ENCODE data around the gene LRRTM3.

The LRRTM3 gene

GRCh38 chr10:66996996-66997395, 71.2 kb downstream of the LRRTM3 start:
- no peak for TF ChIP-seq YY1 (IDR thresholded peaks at IDR 0.05; ENCODE audit: insufficient read depth, insufficient read length)
- no peak for TF ChIP-seq SUZ12 (IDR thresholded peaks at IDR 0.05; ENCODE audit: extremely low read depth, insufficient read depth, insufficient read length)
- TF ChIP-seq ZNF274 (IDR thresholded peaks at IDR 0.05; ENCODE audit: low read depth, low read length) = no peak
- H3K9me3 ChIP-seq (ENCODE audit: insufficient read depth, low read length) = no peaks in the 10 kb centered on the region
- no peak for DNase-seq (ENCODE audit: low read depth, low spot score)
- no peak overlapping the region for H3K4me3 ChIP-seq (ENCODE audit: insufficient read length, low read depth)
- no peaks in the 10 kb centered on the region for H3K27me3 ChIP-seq (ENCODE audit: insufficient read depth, insufficient read length)
- no peaks in the 10 kb centered on the region for H3K4me1 ChIP-seq (ENCODE audit: insufficient read depth, insufficient read length)
- H3K9ac ChIP-seq (ENCODE audit: insufficient read length, low read depth) = no peak overlapping the region
- H3K36me3 ChIP-seq (ENCODE audit: insufficient read depth, insufficient read length, low read length) = no peaks in the 10 kb centered on the region

GRCh38 chr10:66999762-67000545, 74.1 kb downstream of the LRRTM3 start:
- TF ChIP-seq SUZ12 (IDR thresholded peaks at IDR 0.05; ENCODE audit: extremely low read depth, insufficient read depth, insufficient read length) (no peak), YY1 (IDR thresholded peaks at IDR 0.05; ENCODE audit: insufficient read depth, insufficient read length) (no peak), ZNF274 (IDR thresholded peaks at IDR 0.05; ENCODE audit: low read depth, low read length) (no peak)
- Histone ChIP-seq H3K4me3 (ENCODE audit: insufficient read length, low read depth) (no peak overlapping the region), H3K27me3 (ENCODE audit: insufficient read depth, insufficient read length) (no peaks in the 10 kb centered on the region), H3K9me3 (ENCODE audit: insufficient read depth, low read length) (no peaks in the 10 kb centered on the region), H3K9ac (ENCODE audit: insufficient read length, low read depth) (no peak overlapping the region), H3K36me3 (ENCODE audit: insufficient read depth, insufficient read length, low read length) (no peaks in the 10 kb centered on the region), H3K4me1 (ENCODE audit: insufficient read depth, insufficient read length) (no peaks in the 10 kb centered on the region)
- DNase-seq (ENCODE audit: low read depth, low spot score) = no peak

DNA sequence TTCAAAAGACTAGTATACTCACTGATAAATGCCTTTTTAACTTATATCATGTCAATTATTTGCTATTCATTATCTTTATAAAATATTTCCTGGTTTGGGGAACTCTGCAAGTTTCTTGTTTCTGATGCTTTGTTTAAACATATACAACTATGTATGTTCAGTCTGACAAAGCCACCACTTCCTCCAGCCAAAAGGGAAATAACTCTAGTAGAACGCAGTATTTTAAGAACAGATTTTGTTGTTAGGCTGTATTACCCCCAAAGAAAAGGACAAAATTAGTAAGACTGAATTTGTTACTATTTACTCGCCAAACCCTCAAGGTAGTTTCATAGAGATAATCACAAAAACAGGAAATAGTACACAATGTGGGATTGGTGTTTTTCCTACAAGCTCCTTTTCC, 78.9 kb downstream of the LRRTM3 start:
- Histone ChIP-seq H3K4me1 (ENCODE audit: insufficient read depth, insufficient read length) (no peaks in the 10 kb centered on the region), H3K4me3 (ENCODE audit: insufficient read length, low read depth) (no peak overlapping the region), H3K36me3 (ENCODE audit: insufficient read depth, insufficient read length, low read length) (no peaks in the 10 kb centered on the region), H3K27me3 (ENCODE audit: insufficient read depth, insufficient read length) (no peaks in the 10 kb centered on the region), H3K9me3 (ENCODE audit: insufficient read depth, low read length) (no peaks in the 10 kb centered on the region), H3K9ac (ENCODE audit: insufficient read length, low read depth) (no peak overlapping the region)
- no peak for DNase-seq (ENCODE audit: low read depth, low spot score)
- TF ChIP-seq YY1 (IDR thresholded peaks at IDR 0.05; ENCODE audit: insufficient read depth, insufficient read length) = no peak

DNA sequence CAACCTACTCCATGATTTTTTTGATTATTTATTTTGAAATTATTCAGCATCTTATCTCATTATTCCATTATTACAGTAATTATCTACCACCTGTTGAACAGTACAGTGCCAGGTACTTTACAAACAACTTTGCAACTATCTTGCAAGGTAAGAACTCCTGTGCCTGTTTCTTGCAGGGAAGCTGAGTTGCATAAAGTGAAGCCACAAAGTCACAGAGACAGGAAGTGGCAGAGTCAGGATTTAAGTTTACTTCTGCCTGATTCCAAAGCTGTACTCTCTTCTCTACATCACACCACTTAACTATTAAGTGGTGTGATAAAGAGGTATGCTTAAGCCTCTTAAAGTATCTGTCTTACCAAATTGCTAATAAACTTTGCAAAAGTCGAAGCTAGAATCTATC, 80.1 kb downstream of the LRRTM3 start:
- no peaks in the 10 kb centered on the region for H3K4me1 ChIP-seq (ENCODE audit: insufficient read depth, insufficient read length)
- no peak overlapping the region for H3K4me3 ChIP-seq (ENCODE audit: insufficient read length, low read depth)
- no peaks in the 10 kb centered on the region for H3K27me3 ChIP-seq (ENCODE audit: insufficient read depth, insufficient read length)
- DNase-seq (ENCODE audit: low read depth, low spot score) = no peak
- TF ChIP-seq ZNF274 (IDR thresholded peaks at IDR 0.05; ENCODE audit: low read depth, low read length) = no peak
- TF ChIP-seq SUZ12 (IDR thresholded peaks at IDR 0.05; ENCODE audit: extremely low read depth, insufficient read depth, insufficient read length) = no peak
- no peak for TF ChIP-seq YY1 (IDR thresholded peaks at IDR 0.05; ENCODE audit: insufficient read depth, insufficient read length)
- no peaks in the 10 kb centered on the region for H3K9me3 ChIP-seq (ENCODE audit: insufficient read depth, low read length)
- H3K9ac ChIP-seq (ENCODE audit: insufficient read length, low read depth) = no peak overlapping the region
- H3K36me3 ChIP-seq (ENCODE audit: insufficient read depth, insufficient read length, low read length) = no peaks in the 10 kb centered on the region

- TF ChIP-seq ZNF274 (IDR thresholded peaks at IDR 0.05; ENCODE audit: low read depth, low read length) = no peak
- no peak for TF ChIP-seq YY1 (IDR thresholded peaks at IDR 0.05; ENCODE audit: insufficient read depth, insufficient read length)
- TF ChIP-seq SUZ12 (IDR thresholded peaks at IDR 0.05; ENCODE audit: extremely low read depth, insufficient read depth, insufficient read length) = no peak
- no peaks in the 10 kb centered on the region for H3K9me3 ChIP-seq (ENCODE audit: insufficient read depth, low read length)
- H3K4me1 ChIP-seq (ENCODE audit: insufficient read depth, insufficient read length) = no peaks in the 10 kb centered on the region
- no peak for DNase-seq (ENCODE audit: low read depth, low spot score)
- H3K36me3 ChIP-seq (ENCODE audit: insufficient read depth, insufficient read length, low read length) = no peaks in the 10 kb centered on the region
- no peak overlapping the region for H3K9ac ChIP-seq (ENCODE audit: insufficient read length, low read depth)
- no peaks in the 10 kb centered on the region for H3K27me3 ChIP-seq (ENCODE audit: insufficient read depth, insufficient read length)
- H3K4me3 ChIP-seq (ENCODE audit: insufficient read length, low read depth) = no peak overlapping the region
These were observed 85.6 kb downstream of the LRRTM3 start for GRCh38 chr10:67011480-67011879.

GRCh38 chr10:67011981-67012380, 86.1 kb downstream of the LRRTM3 start:
- no peak overlapping the region for H3K9ac ChIP-seq (ENCODE audit: insufficient read length, low read depth)
- no peak for TF ChIP-seq YY1 (IDR thresholded peaks at IDR 0.05; ENCODE audit: insufficient read depth, insufficient read length)
- no peak for TF ChIP-seq SUZ12 (IDR thresholded peaks at IDR 0.05; ENCODE audit: extremely low read depth, insufficient read depth, insufficient read length)
- no peak for TF ChIP-seq ZNF274 (IDR thresholded peaks at IDR 0.05; ENCODE audit: low read depth, low read length)
- no peaks in the 10 kb centered on the region for H3K4me1 ChIP-seq (ENCODE audit: insufficient read depth, insufficient read length)
- no peak for DNase-seq (ENCODE audit: low read depth, low spot score)
- no peaks in the 10 kb centered on the region for H3K27me3 ChIP-seq (ENCODE audit: insufficient read depth, insufficient read length)
- no peak overlapping the region for H3K4me3 ChIP-seq (ENCODE audit: insufficient read length, low read depth)
- H3K36me3 ChIP-seq (ENCODE audit: insufficient read depth, insufficient read length, low read length) = no peaks in the 10 kb centered on the region
- no peaks in the 10 kb centered on the region for H3K9me3 ChIP-seq (ENCODE audit: insufficient read depth, low read length)

DNA sequence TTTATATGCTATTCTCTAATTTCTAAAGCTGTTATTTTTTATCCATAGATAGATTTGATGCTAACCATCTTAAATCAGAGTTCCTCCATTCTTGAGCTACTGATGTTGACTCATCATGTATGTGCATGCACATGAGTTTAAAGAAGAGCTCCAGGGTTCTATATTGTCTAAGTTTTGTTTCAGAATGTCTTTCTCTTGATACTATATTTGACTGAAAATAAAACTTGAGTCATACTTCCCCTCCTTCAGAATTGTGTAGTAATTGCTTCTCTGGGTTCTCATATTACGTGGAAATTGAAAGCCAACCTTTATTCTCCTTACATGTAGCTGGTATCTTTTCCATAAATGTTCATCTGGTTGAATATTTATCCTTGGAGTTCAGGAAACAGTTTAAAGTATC, 89.4 kb downstream of the LRRTM3 start:
- Histone ChIP-seq H3K27me3 (ENCODE audit: insufficient read depth, insufficient read length) (no peaks in the 10 kb centered on the region), H3K36me3 (ENCODE audit: insufficient read depth, insufficient read length, low read length) (no peaks in the 10 kb centered on the region), H3K4me3 (ENCODE audit: insufficient read length, low read depth) (no peak overlapping the region), H3K9ac (ENCODE audit: insufficient read length, low read depth) (no peak overlapping the region), H3K9me3 (ENCODE audit: insufficient read depth, low read length) (no peaks in the 10 kb centered on the region), H3K4me1 (ENCODE audit: insufficient read depth, insufficient read length) (no peaks in the 10 kb centered on the region)
- no peak for DNase-seq (ENCODE audit: low read depth, low spot score)
- TF ChIP-seq ZNF274 (IDR thresholded peaks at IDR 0.05; ENCODE audit: low read depth, low read length) (no peak), YY1 (IDR thresholded peaks at IDR 0.05; ENCODE audit: insufficient read depth, insufficient read length) (no peak), SUZ12 (IDR thresholded peaks at IDR 0.05; ENCODE audit: extremely low read depth, insufficient read depth, insufficient read length) (no peak)
